Esophagus muscularis mucosa (tissue), 3 donors: ENCODE data around the gene SHF.

Experiments used
- CTCF ChIP-seq, 3 experiments: fragments of 200-600 bp in 2 of 3; fragments of 450-650 bp in 1 of 3; sonication (generic) in 2 of 3; IDR thresholded peaks; one replicate each; pipeline ENCODE4 v1.5.1; 2017 to 2019; ENCODE audit warnings: antibody characterized with exemption in 3 of 3, mild to moderate bottlenecking in 2 of 3, moderate library complexity in 1 of 3
- POLR2A ChIP-seq: fragments of 450-650 bp; IDR thresholded peaks from one replicate; pipeline ENCODE4 v1.6.1; 2017; ENCODE audit warnings: antibody characterized with exemption, moderate library complexity, mild to moderate bottlenecking, low read depth
- POLR2AphosphoS5 ChIP-seq, 2 donors: sonication (generic); formaldehyde crosslinking; IDR thresholded peaks; one replicate each; pipeline ENCODE4 v1.6.1; 2017; ENCODE audit warnings: antibody characterized with exemption in 2 of 2

DNA sequence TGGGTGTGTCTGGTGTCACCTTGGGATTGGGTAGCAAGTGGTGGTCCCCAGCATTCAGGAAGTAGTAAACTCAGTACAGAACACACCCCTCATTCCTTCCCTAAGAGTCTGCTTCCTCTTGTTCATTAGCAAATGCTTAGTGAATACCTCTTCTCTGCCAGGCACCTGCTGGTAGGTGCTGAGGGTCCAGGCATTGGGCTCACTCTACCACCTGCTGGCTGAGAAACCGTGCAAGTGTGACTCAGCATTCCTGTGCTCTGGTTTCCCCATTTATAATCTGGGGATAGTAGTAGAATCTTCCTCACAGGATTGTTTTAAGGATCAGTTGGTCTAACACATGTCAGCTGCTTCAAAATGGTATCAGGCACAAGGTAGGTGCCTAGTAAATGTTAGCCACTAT, 4.8 kb downstream of the SHF start:
- TF ChIP-seq CTCF (IDR thresholded peaks at IDR 0.05): no peak
- no peak for TF ChIP-seq POLR2A
- no peak for TF ChIP-seq POLR2AphosphoS5 (IDR thresholded peaks at IDR 0.05)
